Measurements from ENCODE around the gene LRRC57. TPM values are rescaled to one million over a fixed set of nuclear protein-coding genes. Genes with fewer than 3 reads are reported as not detected.

LRRC57 gene
- total RNA-seq, 1 donor from 2014 or later: 18.1 TPM

DNA sequence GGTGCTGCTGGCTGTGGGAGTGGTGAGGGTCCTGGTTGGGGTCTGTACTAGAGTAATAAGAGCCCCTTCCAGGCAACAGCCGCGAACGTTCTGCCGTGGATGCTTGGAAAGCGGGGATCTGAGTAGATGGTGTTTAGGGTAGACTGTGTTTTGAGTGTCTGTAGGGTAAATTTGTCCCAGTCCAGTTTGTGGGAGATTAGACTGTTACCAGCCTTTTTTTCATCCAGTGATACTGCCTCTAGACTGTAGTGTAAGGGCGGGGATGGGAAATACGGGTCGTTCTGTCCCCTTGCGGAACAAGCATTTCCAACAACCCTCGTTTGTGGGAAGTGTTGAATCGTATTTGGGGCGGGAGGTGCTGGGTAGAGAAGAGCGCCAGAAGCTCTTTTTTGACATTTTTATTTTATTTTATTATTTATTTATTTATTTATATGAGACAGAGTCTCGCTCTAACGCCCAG, 469 bp upstream of the LRRC57 start:
- Mint-ChIP-seq H3K4me1 (peaks cover 25% of the 10 kb centered on the region), H3K4me3 (peak overlapping the region; percentile 99), H3K27ac (peak overlapping the region; percentile 58), H3K27me3 (ENCODE audit: insufficient read depth, low read depth) (peaks cover 5% of the 10 kb centered on the region), H3K36me3 (peaks cover 4% of the 10 kb centered on the region), H3K9me3 (no peaks in the 10 kb centered on the region)
- peaks cover 10% of the 10 kb centered on the region for H3K4me1 ChIP-seq
- peak overlapping the region; percentile 88 for H3K4me2 ChIP-seq
- H3K9ac ChIP-seq: peak overlapping the region; percentile 91
- H3K4me3 ChIP-seq: peak overlapping the region; percentile 97
- TF ChIP-seq, protein P1, sequence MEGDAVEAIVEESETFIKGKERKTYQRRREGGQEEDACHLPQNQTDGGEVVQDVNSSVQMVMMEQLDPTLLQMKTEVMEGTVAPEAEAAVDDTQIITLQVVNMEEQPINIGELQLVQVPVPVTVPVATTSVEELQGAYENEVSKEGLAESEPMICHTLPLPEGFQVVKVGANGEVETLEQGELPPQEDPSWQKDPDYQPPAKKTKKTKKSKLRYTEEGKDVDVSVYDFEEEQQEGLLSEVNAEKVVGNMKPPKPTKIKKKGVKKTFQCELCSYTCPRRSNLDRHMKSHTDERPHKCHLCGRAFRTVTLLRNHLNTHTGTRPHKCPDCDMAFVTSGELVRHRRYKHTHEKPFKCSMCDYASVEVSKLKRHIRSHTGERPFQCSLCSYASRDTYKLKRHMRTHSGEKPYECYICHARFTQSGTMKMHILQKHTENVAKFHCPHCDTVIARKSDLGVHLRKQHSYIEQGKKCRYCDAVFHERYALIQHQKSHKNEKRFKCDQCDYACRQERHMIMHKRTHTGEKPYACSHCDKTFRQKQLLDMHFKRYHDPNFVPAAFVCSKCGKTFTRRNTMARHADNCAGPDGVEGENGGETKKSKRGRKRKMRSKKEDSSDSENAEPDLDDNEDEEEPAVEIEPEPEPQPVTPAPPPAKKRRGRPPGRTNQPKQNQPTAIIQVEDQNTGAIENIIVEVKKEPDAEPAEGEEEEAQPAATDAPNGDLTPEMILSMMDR (IDR thresholded peaks at IDR 0.05): no peak
- TF ChIP-seq EZH2phosphoT487 (IDR thresholded peaks at IDR 0.05) (no peak), EZH2 (IDR thresholded peaks at IDR 0.05) (no peak)
- H2AFZ ChIP-seq (replicated peaks): peak overlapping the region; percentile 98
- peak overlapping the region; percentile 44 for H3K27ac ChIP-seq
- H3K36me3 ChIP-seq: no peaks in the 10 kb centered on the region
- peak; percentile 47 for DNase-seq (ENCODE audit: low spot score)
- peaks cover 10% of the 10 kb centered on the region for H3F3A ChIP-seq (ENCODE audit: low read depth)
- peaks cover 63% of the 10 kb centered on the region for H3K79me2 ChIP-seq (ENCODE audit: low read depth)
- peaks cover 2% of the 10 kb centered on the region for H4K20me1 ChIP-seq (ENCODE audit: low read depth)
- no peaks in the 10 kb centered on the region for H3K27me3 ChIP-seq
- no peaks in the 10 kb centered on the region for H3K9me3 ChIP-seq (ENCODE audit: low read depth)

DNA sequence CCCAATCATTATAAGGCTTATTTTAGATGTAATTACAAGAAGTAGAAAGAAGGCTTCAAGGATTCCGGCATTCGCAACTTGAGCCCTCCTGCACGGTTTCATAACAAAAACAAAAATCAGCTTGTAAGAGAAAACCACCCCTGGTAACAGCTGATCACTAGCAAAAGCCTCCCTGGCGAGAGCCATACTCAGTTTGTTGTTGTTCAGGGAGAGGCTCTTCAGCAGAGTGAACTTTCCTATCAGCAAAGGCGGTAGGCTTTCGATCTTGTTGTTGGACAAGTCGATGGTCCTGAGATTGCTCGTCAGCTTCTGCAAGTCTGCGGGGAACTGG, 710 bp downstream of the LRRC57 start:
- Histone ChIP-seq H3K36me3 (no peaks in the 10 kb centered on the region), H3K27ac (no peak overlapping the region), H2AFZ (replicated peaks) (peak overlapping the region; percentile 98), H3K9me3 (ENCODE audit: low read depth) (no peaks in the 10 kb centered on the region), H3F3A (ENCODE audit: low read depth) (peaks cover 10% of the 10 kb centered on the region), H4K20me1 (ENCODE audit: low read depth) (no peaks in the 10 kb centered on the region), H3K4me1 (peaks cover 10% of the 10 kb centered on the region), H3K27me3 (no peaks in the 10 kb centered on the region), H3K4me2 (peak overlapping the region; percentile 88), H3K4me3 (peak overlapping the region; percentile 97), H3K9ac (peak overlapping the region; percentile 91), H3K79me2 (ENCODE audit: low read depth) (peaks cover 51% of the 10 kb centered on the region)
- Mint-ChIP-seq H3K4me1 (peaks cover 25% of the 10 kb centered on the region), H3K9me3 (no peaks in the 10 kb centered on the region), H3K36me3 (peaks cover 6% of the 10 kb centered on the region), H3K4me3 (peak overlapping the region; percentile 99), H3K27ac (no peak overlapping the region), H3K27me3 (ENCODE audit: insufficient read depth, low read depth) (peaks cover 5% of the 10 kb centered on the region)
- no peak for DNase-seq (ENCODE audit: low spot score)
- TF ChIP-seq EZH2phosphoT487 (IDR thresholded peaks at IDR 0.05) (no peak), EZH2 (IDR thresholded peaks at IDR 0.05) (no peak)
- TF ChIP-seq, protein P1 (IDR thresholded peaks at IDR 0.05): no peak

- Histone ChIP-seq H3K4me3 (no peak overlapping the region), H3K36me3 (no peaks in the 10 kb centered on the region), H3K4me1 (peaks cover 8% of the 10 kb centered on the region), H3K4me2 (no peak overlapping the region), H2AFZ (replicated peaks) (no peak overlapping the region), H3K9ac (no peak overlapping the region), H4K20me1 (ENCODE audit: low read depth) (no peaks in the 10 kb centered on the region), H3K9me3 (ENCODE audit: low read depth) (no peaks in the 10 kb centered on the region), H3F3A (ENCODE audit: low read depth) (peaks cover 10% of the 10 kb centered on the region), H3K27me3 (no peaks in the 10 kb centered on the region), H3K79me2 (ENCODE audit: low read depth) (peaks cover 23% of the 10 kb centered on the region), H3K27ac (no peak overlapping the region)
- Mint-ChIP-seq H3K9me3 (no peaks in the 10 kb centered on the region), H3K27ac (no peak overlapping the region), H3K36me3 (peaks cover 11% of the 10 kb centered on the region), H3K4me3 (no peak overlapping the region), H3K4me1 (peaks cover 25% of the 10 kb centered on the region), H3K27me3 (ENCODE audit: insufficient read depth, low read depth) (peaks cover 5% of the 10 kb centered on the region)
- DNase-seq (ENCODE audit: low spot score): no peak
- TF ChIP-seq, protein P1 (IDR thresholded peaks at IDR 0.05): no peak
- TF ChIP-seq EZH2phosphoT487 (IDR thresholded peaks at IDR 0.05) (no peak), EZH2 (IDR thresholded peaks at IDR 0.05) (no peak)
These were observed 3.6 kb downstream of the LRRC57 start for GRCh38 chr15:42544853-42545629.

All from neural progenitor cell (in vitro differentiated cells).